MM.1S (cell line): Measurements from ENCODE around the gene IL17RE.
"Not testable (repeated sequence)": the region's sequence is repeated elsewhere in the genome, so short reads cannot be mapped to it uniquely, and the experiment has no call there.

Source experiments
- DNase-seq: peaks from one replicate; pipeline ENCODE4 v3.0.0-alpha.2; 2015
- H2AFZ ChIP-seq: fragments of 300-600 bp; sonication (generic); 2 replicates; pipeline ENCODE4 v1.6.0; 2016; ENCODE audit warnings: antibody characterized with exemption, low read length
- H3F3A ChIP-seq: fragments of 300-600 bp; sonication (generic); 2 replicates; pipeline ENCODE4 v1.6.1; 2016; ENCODE audit warnings: mild to moderate bottlenecking, antibody characterized with exemption, low read length, moderate library complexity, mixed read lengths; ENCODE audit not compliant: insufficient read depth
- H3K27ac ChIP-seq: fragments of 300-600 bp; sonication (generic); 2 replicates; pipeline ENCODE4 v1.5.1; 2016; ENCODE audit warnings: mild to moderate bottlenecking, low read length
- H3K27me3 ChIP-seq: fragments of 300-600 bp; sonication (generic); replicated peaks from 2 replicates; pipeline ENCODE4 v1.6.0; 2016; ENCODE audit warnings: low read length; ENCODE audit not compliant: insufficient read depth
- H3K36me3 ChIP-seq: fragments of 300-600 bp; sonication (generic); replicated peaks from 2 replicates; pipeline ENCODE4 v1.6.1; 2016; ENCODE audit warnings: mild to moderate bottlenecking, low read length, mixed read lengths; ENCODE audit not compliant: insufficient read depth
- H3K4me1 ChIP-seq: fragments of 300-600 bp; sonication (generic); 2 replicates; pipeline ENCODE4 v1.6.1; 2016; ENCODE audit warnings: low read length, mixed read lengths
- H3K4me2 ChIP-seq: fragments of 300-600 bp; sonication (generic); 2 replicates; pipeline ENCODE4 v1.6.0; 2016; ENCODE audit warnings: low read depth, low read length
- H3K4me3 ChIP-seq: fragments of 300-600 bp; sonication (generic); 2 replicates; pipeline ENCODE4 v1.5.1; 2016; ENCODE audit warnings: low read length, mixed read lengths
- H3K79me2 ChIP-seq: fragments of 300-600 bp; sonication (generic); 2 replicates; pipeline ENCODE4 v1.6.1; 2016; ENCODE audit warnings: mixed run types, low read length, mixed read lengths
- H3K9ac ChIP-seq: fragments of 300-600 bp; sonication (generic); 2 replicates; pipeline ENCODE4 v1.6.1; 2016; ENCODE audit warnings: low read length, mixed read lengths
- H3K9me2 ChIP-seq: fragments of 300-600 bp; sonication (generic); replicated peaks from 2 replicates; pipeline ENCODE4 v1.6.1; 2016; ENCODE audit warnings: mild to moderate bottlenecking, low read length, mixed read lengths; ENCODE audit not compliant: insufficient read depth
- H3K9me3 ChIP-seq: fragments of 300-600 bp; sonication (generic); replicated peaks from 2 replicates; pipeline ENCODE4 v1.6.1; 2016; ENCODE audit warnings: mild to moderate bottlenecking, low read length, mixed read lengths; ENCODE audit not compliant: insufficient read depth
- H4K20me1 ChIP-seq: fragments of 300-600 bp; sonication (generic); 2 replicates; pipeline ENCODE4 v1.6.1; 2016; ENCODE audit warnings: mild to moderate bottlenecking, low read length, moderate library complexity, mixed read lengths; ENCODE audit not compliant: insufficient read depth
- EZH2 ChIP-seq: fragments of 300-600 bp; sonication (generic); optimal IDR thresholded peaks from 2 replicates; pipeline ENCODE3; 2017; ENCODE audit warnings: low read depth, mild to moderate bottlenecking, antibody characterized with exemption, low read length, mixed read lengths
- EZH2phosphoT487 ChIP-seq: fragments of 300-600 bp; sonication (generic); IDR thresholded peaks from 2 replicates; pipeline ENCODE4 v1.6.1; 2018; ENCODE audit warnings: antibody characterized with exemption, low read length
- TF ChIP-seq, protein P1 (sequence below): fragments of 300-600 bp; sonication (generic); IDR thresholded peaks from 2 replicates; pipeline ENCODE4 v1.5.1; 2016; ENCODE audit warnings: antibody characterized with exemption, low read length, mixed read lengths

Gene IL17RE

DNA sequence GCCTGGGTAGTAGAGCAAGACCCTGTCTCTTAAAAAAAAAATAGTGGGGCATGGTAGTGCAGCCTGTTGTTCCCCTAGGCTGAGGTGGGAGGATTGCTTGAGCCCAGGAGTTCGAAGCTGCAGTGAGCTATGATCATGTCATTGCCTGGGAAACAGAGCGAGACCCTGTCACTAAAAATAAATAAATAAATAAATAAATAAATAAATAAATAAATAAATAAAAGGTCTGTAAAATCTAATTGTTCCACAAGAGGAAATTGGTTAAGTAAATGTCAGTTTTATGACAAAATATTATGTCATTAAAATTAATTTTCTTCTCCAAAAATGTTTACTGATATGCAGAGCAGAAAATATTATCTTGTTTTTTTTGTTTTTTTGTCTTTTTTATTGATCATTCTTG is 36.3 kb downstream of the IL17RE start:
- Histone ChIP-seq H3K9ac (no peak overlapping the region), H3K79me2 (peaks cover 7% of the 10 kb centered on the region; the same call in 1 of the 2 replicates), H3K36me3 (no peaks in the 10 kb centered on the region), H2AFZ (no peak overlapping the region), H3K4me2 (no peak overlapping the region), H3K27me3 (no peaks in the 10 kb centered on the region), H3K27ac (no peak overlapping the region), H3K4me1 (peaks cover 5% of the 10 kb centered on the region; the same call in 1 of the 2 replicates), H3K4me3 (no peak overlapping the region), H4K20me1 (no peaks in the 10 kb centered on the region), H3F3A (no peaks in the 10 kb centered on the region), H3K9me3 (no peaks in the 10 kb centered on the region), H3K9me2 (no peaks in the 10 kb centered on the region)
- no peak for DNase-seq
- TF ChIP-seq EZH2 (no peak), EZH2phosphoT487 (no peak)
- TF ChIP-seq, protein P1, sequence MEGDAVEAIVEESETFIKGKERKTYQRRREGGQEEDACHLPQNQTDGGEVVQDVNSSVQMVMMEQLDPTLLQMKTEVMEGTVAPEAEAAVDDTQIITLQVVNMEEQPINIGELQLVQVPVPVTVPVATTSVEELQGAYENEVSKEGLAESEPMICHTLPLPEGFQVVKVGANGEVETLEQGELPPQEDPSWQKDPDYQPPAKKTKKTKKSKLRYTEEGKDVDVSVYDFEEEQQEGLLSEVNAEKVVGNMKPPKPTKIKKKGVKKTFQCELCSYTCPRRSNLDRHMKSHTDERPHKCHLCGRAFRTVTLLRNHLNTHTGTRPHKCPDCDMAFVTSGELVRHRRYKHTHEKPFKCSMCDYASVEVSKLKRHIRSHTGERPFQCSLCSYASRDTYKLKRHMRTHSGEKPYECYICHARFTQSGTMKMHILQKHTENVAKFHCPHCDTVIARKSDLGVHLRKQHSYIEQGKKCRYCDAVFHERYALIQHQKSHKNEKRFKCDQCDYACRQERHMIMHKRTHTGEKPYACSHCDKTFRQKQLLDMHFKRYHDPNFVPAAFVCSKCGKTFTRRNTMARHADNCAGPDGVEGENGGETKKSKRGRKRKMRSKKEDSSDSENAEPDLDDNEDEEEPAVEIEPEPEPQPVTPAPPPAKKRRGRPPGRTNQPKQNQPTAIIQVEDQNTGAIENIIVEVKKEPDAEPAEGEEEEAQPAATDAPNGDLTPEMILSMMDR: no peak

DNA sequence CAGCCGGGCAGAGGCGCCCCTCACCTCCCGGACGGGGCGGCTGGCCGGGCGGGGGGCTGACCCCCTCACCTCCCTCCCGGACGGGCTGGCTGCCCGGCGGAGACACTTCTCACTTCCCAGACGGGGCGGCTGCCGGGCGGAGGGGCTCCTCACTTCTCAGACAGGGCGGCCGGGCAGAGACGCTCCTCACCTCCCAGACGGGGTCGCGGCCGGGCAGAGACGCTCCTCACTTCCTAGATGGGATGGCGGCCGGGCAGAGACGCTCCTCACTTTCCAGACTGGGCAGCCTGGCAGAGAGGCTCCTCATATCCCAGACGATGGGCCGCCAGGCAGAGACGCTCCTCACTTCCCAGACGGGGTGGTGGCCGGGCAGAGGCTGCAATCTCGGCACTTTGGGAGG is 37.3 kb downstream of the IL17RE start:
- H3K9me3 ChIP-seq, H3K4me3 ChIP-seq, H2AFZ ChIP-seq, H3K4me1 ChIP-seq, H3K79me2 ChIP-seq, H3K36me3 ChIP-seq, H3F3A ChIP-seq, H3K27ac ChIP-seq, H3K4me2 ChIP-seq, H4K20me1 ChIP-seq, H3K27me3 ChIP-seq, H3K9me2 ChIP-seq, DNase-seq, H3K9ac ChIP-seq: not testable (repeated sequence)

DNA sequence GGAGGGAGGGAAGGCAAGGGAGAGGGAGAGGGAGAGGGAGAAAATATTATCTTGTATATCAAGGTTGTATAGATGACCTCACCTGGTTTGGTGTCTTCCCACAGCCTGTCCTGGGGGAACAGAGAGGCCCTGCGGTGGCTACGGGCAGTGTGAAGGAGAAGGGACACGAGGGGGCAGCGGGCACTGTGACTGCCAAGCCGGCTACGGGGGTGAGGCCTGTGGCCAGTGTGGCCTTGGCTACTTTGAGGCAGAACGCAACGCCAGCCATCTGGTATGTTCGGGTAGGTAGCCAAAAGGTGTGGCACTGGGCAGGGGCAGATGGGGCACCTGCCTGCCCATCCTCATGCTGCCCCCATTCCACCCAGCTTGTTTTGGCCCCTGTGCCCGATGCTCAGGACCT is 38.1 kb downstream of the IL17RE start:
- Histone ChIP-seq H3K27ac (no peak overlapping the region), H3K4me1 (no peaks in the 10 kb centered on the region), H3K9me3 (no peaks in the 10 kb centered on the region), H3K36me3 (no peaks in the 10 kb centered on the region), H3K9me2 (no peaks in the 10 kb centered on the region), H3K79me2 (no peaks in the 10 kb centered on the region), H3K9ac (no peak overlapping the region), H3F3A (no peaks in the 10 kb centered on the region), H3K4me3 (no peak overlapping the region), H2AFZ (no peak overlapping the region), H4K20me1 (no peaks in the 10 kb centered on the region), H3K27me3 (no peaks in the 10 kb centered on the region), H3K4me2 (no peak overlapping the region)
- TF ChIP-seq, protein P1: no peak
- no peak for DNase-seq

DNA sequence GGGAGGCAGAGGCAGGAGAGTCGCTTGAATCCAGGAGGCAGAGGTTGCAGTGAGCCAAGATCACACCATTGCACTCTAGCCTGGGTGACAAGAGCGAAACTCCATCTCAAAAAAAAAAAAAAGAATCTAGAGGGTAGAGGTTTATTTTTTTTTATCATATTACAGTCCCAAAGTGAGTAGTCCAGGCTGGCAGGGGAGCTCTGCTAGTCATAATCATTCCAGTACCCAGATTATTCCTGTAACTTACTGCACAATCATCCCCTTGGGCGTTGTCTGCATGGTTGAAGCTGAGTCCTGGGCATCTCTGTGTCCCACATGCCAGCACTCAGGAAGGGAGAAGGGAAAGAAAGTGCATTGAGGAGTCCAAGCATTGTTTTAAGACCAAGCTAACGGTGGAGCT is 39.5 kb downstream of the IL17RE start:
- H3K36me3 ChIP-seq: no peaks in the 10 kb centered on the region
- no peaks in the 10 kb centered on the region for H4K20me1 ChIP-seq
- H3K4me3 ChIP-seq: no peak overlapping the region
- H3K9ac ChIP-seq: no peak overlapping the region
- no peak overlapping the region for H3K4me2 ChIP-seq
- H3K27me3 ChIP-seq: no peaks in the 10 kb centered on the region
- H3K9me2 ChIP-seq: no peaks in the 10 kb centered on the region
- no peaks in the 10 kb centered on the region for H3K9me3 ChIP-seq
- DNase-seq: no peak
- H3F3A ChIP-seq: no peaks in the 10 kb centered on the region
- no peak overlapping the region for H2AFZ ChIP-seq
- no peak overlapping the region for H3K27ac ChIP-seq
- H3K4me1 ChIP-seq: no peaks in the 10 kb centered on the region
- no peaks in the 10 kb centered on the region for H3K79me2 ChIP-seq
- no peak for TF ChIP-seq EZH2
- TF ChIP-seq EZH2phosphoT487: no peak
- TF ChIP-seq, protein P1: no peak
